NCI-H1105 treated with DMSO at 0.1 percent for 48 hours (cell line): ENCODE measurements around the gene DUSP15.

Source experiments
- DNase-seq: peaks from one replicate; lab custom pipeline; 2025; lab: John Stamatoyannopoulos, UW

DUSP15 gene, protein sequence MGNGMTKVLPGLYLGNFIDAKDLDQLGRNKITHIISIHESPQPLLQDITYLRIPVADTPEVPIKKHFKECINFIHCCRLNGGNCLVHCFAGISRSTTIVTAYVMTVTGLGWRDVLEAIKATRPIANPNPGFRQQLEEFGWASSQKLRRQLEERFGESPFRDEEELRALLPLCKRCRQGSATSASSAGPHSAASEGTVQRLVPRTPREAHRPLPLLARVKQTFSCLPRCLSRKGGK

DNA sequence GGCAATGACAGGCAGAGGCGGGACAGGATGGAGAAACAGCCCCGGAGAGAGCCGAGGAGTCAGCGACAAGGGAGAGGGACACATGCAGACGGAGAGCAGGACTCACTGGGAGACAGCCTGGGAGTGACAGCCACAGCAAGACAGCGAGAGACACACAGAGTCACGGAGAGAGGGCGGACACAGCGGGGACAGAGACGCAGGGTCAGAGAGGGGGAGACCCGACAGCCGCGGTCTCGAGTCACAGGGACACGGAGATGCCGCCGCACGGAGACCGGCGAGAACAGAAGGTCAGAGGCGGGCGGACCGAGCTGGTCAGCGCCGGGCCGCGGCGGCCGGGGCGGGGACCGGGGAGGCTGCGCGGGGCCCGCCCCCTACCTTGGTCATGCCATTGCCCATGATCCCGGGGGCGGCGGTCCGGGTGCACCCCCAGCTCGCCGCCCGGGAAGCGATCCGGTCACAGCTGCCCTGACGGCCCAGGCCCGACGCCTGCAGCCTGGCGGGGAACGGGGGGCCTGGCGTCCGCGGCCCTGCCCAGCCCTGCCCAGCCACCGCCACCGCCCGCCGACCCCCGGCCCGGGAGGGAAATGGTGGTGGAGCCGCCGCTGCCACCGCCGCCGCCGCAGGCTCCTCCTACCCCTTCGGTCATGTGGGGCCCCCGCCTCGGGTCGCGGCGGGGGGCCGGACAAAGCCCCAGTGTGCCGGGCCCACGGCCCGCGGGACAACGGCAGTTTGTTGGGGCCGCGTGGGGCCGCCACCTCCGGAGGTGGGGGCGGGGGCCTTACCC, at the start of gene DUSP15, which contains the start of gene TTLL9:
Gene DUSP15, minus strand, starts transcription at position 586 of the 784 bp plus-strand sequence. Its CDS starts 190 bp downstream, at position 396.
Gene TTLL9, plus strand, starts transcription at position 693 of the 784 bp plus-strand sequence. CDS start 493 bp downstream, outside the sequence.
- peak; percentile 29 for DNase-seq

DNA sequence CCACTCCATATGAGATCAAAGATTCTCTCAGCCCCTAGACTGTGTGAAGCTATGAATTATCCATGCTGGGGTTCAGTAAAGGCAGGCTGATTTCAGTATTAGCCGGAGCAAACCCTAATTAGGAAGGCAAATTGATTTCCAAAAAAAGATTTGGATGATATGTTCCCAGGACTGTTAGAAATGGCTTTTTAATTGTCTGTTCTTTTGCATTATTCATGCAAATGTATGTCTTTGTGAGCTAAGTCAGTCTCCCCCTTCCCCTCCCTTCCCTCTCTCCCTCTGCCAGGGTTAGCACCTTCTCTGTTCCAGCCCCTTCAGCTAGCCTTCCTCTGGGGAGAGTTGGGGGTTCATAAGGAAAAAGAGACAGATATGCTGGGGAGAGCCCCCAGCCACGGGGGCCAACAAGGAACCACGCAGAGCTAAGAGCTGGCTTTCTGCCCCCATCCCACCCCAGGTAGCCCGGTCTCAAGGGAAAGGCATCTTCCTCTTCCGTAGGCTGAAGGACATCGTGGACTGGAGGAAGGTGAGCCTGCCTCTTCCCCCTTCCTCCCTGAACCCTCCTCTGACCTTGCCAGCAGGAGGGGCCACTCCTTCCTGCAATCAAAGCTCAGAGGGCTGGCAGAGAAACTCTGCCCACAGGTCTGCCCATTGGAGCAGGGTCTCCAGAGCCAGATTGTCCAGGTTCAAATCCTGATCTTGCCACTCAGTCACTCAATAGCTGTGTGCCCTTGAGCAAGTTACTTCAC, 49.3 kb upstream of the DUSP15 start:
- DNase-seq = no peak

DNA sequence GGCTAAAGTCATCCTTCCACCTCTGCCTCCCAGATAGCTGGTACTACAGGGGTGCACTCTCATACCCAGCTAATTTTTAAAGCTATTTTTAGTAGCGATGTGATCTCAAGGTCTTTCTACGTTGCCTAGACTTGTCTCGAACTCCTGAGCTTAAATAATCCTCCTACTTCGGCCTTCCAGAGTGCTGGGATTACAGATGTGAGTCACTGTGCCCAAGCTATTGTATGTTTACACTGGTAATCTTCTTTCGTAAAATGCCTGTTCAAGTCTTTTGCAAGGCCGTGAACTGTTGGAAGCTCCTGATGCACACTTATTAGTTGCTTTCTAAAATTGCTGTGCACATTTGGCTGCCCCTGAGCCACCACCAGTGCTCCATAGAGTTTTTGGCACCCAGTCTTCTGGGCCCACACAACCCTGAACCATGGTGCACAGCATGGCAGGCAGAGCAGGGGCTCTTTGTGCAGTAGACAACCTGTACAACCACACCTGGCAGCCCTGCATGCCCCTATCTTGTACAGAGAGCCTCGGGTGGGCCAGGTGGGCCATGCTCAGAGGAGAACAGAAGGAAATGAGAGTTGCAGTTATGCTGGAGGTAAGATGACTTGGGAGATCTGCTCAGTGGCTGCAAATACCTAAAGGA, 48.3 kb upstream of the DUSP15 start:
- DNase-seq = no peak

DNA sequence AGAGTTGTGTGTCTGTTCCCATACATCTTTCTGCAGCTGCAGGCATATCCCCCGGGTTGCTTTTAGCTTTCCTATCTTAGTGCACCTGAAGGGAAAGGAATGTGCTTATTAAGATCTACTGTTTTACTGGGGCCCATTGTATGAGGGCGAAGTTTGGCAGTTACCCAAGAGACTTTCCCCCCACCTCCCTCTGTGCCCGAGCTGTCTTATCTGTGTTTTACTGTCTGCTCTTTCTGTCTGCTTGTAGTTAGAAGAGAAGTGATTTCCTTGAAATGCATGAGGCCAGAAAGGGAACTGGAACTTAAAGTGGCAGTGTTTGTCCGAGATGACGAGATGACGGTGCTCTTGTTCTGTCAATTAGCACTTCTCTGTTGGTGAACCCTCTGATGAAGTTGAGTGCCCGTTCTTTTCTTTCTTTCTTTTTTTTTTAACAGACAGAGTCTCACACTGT, 47.7 kb upstream of the DUSP15 start:
- DNase-seq = peak; percentile 18

DNA sequence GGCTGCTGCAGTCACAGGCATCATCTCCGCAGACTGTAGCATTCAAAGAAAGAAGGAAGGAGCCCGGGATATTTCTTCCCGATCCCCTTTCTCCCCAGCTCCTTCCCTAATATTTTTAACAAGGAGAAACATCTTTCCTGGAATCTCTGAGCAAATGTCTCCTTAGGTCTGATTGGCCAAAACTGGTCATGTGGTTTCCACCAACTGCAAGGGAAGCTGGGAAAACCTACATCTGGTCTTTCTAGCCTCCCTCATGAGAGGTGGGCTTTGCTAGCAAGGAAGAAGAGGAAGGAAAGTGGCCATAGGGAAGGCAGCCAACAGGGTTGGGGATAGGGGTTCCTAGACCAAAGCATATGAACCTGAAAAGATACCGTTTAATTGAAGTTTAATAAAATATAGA, 46.4 kb upstream of the DUSP15 start:
- DNase-seq = no peak

DNA sequence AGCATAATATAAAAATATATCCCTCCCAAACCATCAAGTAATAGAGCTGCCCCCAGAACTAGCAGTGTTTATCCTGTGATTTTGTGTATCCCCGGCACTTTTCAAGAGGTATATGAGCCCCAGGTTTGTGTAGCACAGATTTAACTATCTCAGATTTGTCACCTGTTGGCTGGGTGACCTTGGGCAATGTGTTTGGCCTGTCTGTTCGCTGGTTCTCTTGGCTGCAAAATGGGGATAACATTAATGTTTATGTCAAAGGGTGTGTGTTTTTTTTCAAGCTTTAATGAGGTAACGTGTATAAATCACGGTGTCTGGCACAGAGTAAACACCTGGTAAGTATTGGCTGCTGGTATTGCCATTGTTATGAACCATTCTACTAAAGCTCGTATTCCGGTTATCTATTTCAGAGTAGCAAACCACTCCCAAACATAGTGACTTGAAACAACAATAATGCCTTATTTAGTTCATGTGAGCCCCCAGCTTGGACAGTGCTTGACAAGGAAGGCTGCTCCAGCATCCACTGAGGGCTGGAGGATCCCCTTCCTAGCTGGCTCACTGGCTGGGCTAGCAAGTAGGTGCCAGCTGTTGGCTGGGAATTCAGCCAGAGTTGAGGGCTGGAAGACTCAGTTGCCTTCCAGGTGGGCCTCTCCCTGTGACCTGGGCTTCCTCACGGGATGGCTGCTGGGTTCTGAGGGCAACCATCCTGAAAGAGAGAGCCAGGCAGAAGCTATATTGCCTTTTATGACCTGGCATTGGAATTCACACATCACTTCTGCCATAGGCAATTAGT, 45.4 kb upstream of the DUSP15 start:
- no peak for DNase-seq

DNA sequence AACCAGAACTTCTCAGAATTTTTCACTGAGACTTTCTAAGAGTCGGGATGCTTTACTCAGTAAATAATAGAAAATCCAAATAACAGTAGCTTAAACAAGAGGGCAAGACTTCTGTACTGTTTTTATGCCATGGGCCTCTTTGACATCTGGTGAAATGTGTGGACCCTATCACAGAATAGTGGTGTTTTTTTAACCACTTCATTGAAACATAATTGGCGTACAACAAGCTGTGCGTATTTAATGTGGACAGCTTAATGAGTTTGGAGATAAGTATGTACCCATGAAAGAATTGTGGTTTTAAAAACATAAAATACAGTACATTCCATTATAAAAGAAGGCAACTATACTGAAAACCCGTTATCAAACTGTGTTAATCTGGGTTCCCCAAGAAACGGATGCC, 43.8 kb upstream of the DUSP15 start:
- DNase-seq = no peak

DNA sequence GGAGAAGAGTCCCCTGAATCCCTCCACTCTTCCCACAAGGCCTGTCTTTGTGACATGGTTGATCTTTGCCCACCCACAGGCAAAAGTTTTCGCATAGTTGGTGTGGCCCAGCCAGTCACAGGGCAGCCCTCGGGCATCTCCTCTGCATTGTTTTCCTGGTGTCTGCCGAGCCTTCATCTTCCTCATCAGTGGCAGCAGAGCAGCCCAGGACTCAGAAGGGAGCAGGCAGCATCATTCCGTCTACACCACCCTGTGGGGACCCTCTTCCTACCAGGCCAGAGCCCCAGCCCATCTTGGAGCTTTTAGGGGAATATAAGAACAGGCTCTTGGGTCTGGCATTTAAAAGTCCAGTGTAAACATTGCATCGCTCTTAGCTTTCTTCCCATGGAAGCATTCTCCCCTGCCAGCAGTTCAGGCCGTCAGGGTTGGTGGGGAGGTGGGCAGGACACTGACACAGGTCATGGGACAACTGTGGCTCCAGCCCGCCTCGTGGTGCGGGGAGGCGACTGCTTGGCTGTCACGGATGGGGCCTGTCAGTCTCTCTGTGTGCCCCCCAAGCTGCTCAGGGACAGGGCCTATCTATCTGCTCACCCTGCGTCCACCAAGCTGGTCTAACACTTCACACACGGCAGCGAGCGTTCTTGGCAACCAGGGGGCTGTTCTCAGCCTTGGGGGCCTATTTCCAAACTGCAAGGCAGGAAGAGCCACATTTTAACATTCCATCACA, 43.3 kb upstream of the DUSP15 start:
- DNase-seq = no peak

DNA sequence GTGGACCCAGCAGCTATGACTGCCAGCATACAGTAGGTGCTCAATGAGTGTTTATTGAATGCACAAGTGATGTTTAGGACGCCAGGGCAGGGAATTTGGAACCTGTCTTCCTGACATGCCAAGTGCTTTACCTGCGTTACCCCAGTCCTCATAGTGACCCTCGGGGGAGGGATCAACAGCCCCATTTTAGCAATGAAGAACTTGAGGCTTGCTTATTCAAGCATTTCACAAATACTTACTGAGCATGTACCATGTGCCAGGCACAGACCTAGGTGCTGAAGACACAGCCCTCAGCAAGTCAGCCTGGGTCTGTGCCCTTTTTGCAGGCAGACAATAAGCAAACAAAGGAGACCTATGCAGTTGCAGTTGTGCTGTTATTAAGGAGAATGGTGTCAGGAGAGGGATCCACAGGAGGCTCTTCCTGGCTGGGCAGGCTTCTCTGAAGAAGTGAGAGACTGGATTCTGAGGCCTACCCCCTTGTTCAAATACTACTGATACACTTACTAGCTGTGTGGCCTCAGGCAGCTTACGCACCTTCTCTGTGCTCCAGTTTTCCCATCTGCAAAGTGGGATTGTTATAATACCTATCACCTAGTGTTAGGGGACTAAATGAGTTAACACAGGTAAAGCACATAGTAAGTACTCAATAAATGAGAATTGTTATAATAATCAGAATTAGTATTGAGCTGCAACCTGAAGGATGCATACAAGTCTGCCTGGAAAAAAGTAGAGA, 39.9 kb upstream of the DUSP15 start:
- DNase-seq = no peak

DNA sequence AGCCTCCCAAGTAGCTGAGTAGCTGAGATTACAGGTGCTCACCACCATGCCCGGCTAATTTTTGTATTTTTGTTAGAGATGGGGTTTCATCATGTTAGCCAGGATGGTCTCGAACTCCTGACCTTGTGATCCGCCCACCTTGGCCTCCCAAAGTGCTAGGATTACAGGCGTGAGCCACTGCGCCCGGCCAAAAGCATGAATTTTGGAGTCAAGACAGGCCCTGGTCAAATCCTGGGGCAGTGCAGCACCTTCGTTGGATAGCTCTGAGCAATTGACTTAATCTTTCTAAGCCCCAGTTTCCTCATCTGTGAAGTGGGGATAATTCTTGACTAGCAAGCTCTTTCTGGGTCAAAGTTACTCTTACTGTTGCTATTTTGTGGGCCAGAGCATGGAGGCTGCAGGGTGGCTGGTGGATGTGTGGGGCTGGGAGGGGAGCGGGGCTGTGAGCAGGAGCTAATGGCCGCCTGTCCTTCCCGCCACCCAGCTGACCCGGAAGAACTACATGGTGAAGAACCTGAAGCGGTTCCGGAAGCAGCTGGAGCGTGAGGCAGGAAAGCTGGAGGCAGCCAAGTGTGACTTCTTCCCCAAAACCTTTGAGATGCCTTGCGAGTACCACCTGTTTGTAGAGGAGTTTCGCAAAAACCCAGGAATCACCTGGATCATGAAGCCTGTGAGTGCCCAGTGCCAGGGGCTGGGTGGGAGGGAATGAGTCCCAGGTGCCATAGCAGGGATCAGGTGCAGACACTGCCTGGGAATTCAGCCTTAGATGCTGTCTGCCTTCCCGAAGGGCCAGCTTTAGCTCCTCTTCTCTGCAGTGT, 39.1 kb upstream of the DUSP15 start:
- no peak for DNase-seq

DNA sequence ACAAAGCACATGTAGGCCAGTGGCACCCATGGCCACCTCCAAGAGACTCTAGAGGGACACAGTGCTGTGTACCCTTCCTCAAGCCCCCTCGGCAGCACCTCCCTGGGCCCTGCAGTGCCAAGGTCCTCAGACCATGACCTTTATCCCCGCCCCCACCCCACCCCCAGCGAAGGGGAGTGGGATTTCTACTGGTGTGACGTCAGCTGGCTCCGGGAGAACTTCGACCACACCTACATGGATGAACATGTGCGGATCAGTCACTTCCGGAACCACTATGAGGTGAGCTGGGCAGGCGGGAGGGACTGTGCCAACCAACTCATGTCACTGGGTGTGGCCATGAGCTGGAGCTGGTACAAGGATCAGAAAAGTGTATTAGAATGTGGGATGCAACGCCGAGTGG, 38.1 kb upstream of the DUSP15 start:
- no peak for DNase-seq

DNA sequence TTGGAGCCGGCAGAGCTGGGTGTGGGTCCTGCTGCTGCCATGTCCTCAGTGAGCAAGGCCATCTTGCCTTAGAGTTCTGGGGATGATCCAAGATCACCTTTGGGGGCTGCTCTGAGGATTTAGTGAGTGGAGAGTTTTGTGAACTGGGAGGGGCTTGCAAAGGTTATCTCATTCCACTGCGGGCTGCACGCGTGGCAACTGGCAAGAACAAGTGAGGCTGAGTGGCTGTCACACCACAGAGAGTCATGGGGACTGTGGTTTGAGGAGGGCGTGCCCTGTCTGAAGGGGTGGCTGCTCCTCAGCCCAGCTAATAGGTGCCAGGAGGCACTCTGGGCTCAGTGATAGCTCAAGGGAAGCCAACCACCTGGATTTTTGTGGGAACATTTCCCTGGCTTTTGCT, 37.7 kb upstream of the DUSP15 start:
- no peak for DNase-seq

DNA sequence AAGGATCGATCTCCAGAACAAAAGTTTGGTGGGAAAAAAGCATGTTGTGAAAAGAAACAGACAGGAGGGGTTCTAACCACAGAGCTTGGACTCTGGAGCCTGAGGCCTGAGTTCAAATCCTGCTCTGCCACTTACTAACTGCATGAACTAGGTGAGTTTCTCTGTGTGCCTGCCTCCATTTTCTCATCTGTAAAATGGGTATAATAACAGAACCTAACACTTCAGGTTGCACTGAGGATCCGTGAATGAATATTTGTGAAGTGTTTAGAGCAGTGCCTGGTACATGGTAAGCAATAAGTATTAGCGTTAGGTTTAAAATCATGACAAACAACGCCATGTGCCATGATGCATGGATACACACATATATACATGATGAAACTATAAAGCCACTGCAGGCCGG, 36.7 kb upstream of the DUSP15 start:
- DNase-seq = no peak

DNA sequence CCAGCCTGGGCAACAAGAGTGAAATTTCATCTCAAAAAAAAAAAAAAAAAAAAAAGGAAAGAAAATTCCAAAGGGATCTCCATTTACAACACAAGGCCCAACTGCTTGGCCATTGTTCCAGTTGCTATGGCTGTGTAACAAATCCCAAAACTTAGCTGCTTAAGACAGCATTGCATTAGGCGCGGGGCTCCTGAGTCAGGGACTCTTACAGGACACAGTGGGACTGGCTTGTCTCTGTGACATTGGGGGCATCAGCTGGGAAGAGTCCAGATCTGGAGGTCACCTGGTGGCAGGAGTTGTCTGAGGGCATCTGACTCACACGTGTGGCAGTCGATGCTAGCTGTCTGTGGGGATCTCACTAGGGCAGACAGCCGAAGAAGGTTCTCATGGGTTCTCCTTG, 35.7 kb upstream of the DUSP15 start:
- DNase-seq = no peak

DNA sequence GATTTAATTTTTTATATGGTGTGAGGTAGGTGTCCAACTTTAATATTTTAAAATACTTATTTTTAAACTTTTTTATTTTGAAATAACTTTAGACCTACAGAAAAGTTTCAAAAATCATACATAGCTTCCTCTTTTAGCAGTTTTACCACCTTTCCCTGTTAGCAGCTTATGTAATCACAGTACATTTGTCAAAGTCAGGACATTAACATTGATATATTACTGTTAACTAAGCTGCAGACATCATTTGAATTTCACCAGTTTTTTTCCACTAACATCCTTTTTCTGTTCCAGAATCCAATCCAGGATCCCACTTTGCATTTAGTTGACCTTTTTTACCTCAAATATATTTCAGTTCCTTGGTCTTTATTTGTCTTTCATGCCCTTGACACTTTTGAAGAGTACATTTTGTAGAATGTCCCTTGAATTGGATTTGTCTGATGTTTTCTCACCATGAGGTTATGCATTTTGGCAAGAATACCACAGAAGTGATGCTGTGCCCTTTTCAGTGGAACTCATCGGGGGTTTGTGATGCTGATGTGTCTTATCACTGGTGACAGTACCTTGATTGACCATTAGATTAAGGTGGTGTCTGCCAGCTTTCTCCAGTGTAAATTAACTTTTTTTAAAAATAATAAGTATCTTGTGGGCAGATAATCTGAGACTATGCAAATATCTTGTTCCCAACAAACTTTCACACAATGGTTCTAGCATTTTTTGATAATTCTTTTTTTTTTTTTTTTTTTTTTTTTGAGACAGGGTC, 33.5 kb upstream of the DUSP15 start:
- no peak for DNase-seq

DNA sequence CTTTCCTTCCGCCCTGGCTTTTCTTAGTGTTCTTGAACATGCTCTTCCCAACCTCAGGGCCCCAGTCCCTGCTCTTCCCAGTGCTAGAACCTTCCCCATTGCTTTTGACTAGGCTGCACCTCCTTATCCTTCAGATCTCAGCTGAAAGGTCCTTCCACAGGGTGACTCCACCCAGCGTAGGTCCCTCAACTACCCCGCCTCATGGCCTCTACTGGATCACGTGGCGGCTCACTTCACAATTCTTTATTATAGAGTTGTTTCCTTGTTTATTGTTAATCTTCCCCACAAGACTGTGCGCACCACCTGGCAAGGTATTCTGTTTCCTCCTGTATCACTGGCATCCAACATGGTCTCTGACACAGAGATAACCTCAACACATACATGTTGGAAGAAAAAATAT, 31.3 kb upstream of the DUSP15 start:
- DNase-seq = no peak

DNA sequence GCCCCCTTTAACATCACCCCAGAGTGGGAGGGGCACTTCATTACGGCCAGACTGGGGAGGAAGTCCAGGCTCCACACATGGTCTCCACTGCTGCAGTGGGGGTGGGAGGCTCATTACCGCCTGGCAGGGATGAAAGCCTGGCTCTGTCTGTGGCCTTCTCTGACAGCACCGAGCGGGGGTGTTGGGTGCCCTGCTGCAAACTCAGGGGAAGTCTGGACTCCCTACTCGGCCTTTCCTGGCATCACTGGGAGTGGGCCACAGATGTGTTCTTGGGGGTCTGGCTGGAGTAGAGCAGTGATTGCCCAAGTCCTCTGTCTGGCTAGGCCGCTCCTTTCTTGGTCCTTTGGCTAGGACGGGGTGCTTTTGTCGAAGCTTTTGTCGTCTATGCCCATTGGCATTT, 27.2 kb upstream of the DUSP15 start:
- DNase-seq = no peak

DNA sequence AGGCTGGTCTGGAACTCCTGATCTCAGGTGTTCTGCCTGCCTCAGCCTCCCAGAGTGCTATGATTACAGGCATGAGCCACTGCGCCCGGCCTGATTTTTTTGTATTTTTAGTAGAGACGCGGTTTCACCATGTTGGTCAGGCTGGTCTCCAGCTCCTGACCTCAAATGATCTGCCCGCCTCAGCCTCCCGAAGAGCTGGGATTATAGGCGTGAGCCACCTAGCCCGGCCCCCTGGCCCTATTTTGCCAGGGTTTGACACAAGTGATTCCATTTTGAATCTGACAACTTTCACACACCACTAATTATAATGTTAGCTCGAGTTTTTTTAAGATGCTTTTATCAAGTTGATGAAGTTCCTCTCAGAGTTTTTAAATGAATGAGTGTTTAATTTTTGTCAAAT, 25.7 kb upstream of the DUSP15 start:
- DNase-seq = no peak
